Measurements from ENCODE around the gene CHORDC1.
"Not testable (repeated sequence)": the region's sequence is repeated elsewhere in the genome, so short reads cannot be mapped to it uniquely, and the experiment has no call there.

Gene CHORDC1

GRCh38 chr11:90250970-90251369, 28.1 kb upstream of the CHORDC1 start:
- no peak for DNase-seq (ENCODE audit: low read depth)
- no peak for TF ChIP-seq CTCF (IDR thresholded peaks at IDR 0.05; ENCODE audit: low read depth, low read length, missing control alignments)
- no peak overlapping the region for H3K4me3 ChIP-seq (ENCODE audit: low read depth, low read length)

- DNase-seq (ENCODE audit: low read depth): no peak
- TF ChIP-seq CTCF (IDR thresholded peaks at IDR 0.05; ENCODE audit: low read depth, low read length, missing control alignments): no peak
- no peak overlapping the region for H3K4me3 ChIP-seq (ENCODE audit: low read depth, low read length)
Measured at GRCh38 chr11:90246468-90246867, 23.6 kb upstream of the CHORDC1 start.

- DNase-seq (ENCODE audit: low read depth): no peak
- H3K4me3 ChIP-seq (ENCODE audit: low read depth, low read length): no peak overlapping the region
Measured at GRCh38 chr11:90243534-90243933, 20.7 kb upstream of the CHORDC1 start.

GRCh38 chr11:90242894-90243416, 20.1 kb upstream of the CHORDC1 start:
- DNase-seq (ENCODE audit: low read depth): no peak
- H3K4me3 ChIP-seq (ENCODE audit: low read depth, low read length): no peak overlapping the region
- TF ChIP-seq CTCF (IDR thresholded peaks at IDR 0.05; ENCODE audit: low read depth, low read length, missing control alignments): no peak

More at GRCh38 chr11:90243534-90243933, 20.7 kb upstream of the CHORDC1 start:
- TF ChIP-seq CTCF (IDR thresholded peaks at IDR 0.05; ENCODE audit: low read depth, low read length, missing control alignments): no peak

- no peak for TF ChIP-seq CTCF (IDR thresholded peaks at IDR 0.05; ENCODE audit: low read depth, low read length, missing control alignments)
- DNase-seq (ENCODE audit: low read depth): no peak
- no peak overlapping the region for H3K4me3 ChIP-seq (ENCODE audit: low read depth, low read length)
Measured at GRCh38 chr11:90241414-90241813, 18.6 kb upstream of the CHORDC1 start.

- not testable (repeated sequence) for H3K4me3 ChIP-seq (ENCODE audit: low read depth, low read length); DNase-seq (ENCODE audit: low read depth)
Measured at GRCh38 chr11:90239967-90240636, 17.3 kb upstream of the CHORDC1 start.

- DNase-seq (ENCODE audit: low read depth): no peak
- no peak overlapping the region for H3K4me3 ChIP-seq (ENCODE audit: low read depth, low read length)
- no peak for TF ChIP-seq CTCF (IDR thresholded peaks at IDR 0.05; ENCODE audit: low read depth, low read length, missing control alignments)
Measured at GRCh38 chr11:90237004-90237403, 14.2 kb upstream of the CHORDC1 start.
